Stimulated activated CD8-positive, alpha-beta memory T cell treated with anti-CD3 and anti-CD28 coated beads, Interleukin-2, amount 100 ng/mL, for 48 hours (primary cell): ENCODE data around the gene B3GNT5.

Source experiments
- DNase-seq, 2 donors: peaks; one replicate each; pipeline ENCODE4 v3.0.0-alpha.2; 2020; ENCODE audit warnings: low read depth in 2 of 2

B3GNT5 gene

GRCh38 chr3:183252973-183253527, at the start of gene B3GNT5:
Gene B3GNT5 (plus strand): TSS chr3:183253253. CDS start chr3:183269799, 16,546 bp downstream.
- DNase-seq = peak; percentile 34 to 42

GRCh38 chr3:183203670-183204069, 49.4 kb upstream of the B3GNT5 start:
- no peak for DNase-seq

- DNase-seq = no peak
Measured at GRCh38 chr3:183208260-183208659, 44.8 kb upstream of the B3GNT5 start.

- no peak for DNase-seq
Measured at GRCh38 chr3:183208800-183209199, 44.3 kb upstream of the B3GNT5 start.

GRCh38 chr3:183210341-183210740, 42.7 kb upstream of the B3GNT5 start:
- no peak for DNase-seq

GRCh38 chr3:183210862-183211341, 42.2 kb upstream of the B3GNT5 start:
- DNase-seq = no peak

GRCh38 chr3:183211352-183211751, 41.7 kb upstream of the B3GNT5 start:
- no peak for DNase-seq

- DNase-seq = no peak
Measured at GRCh38 chr3:183212096-183212495, 41.0 kb upstream of the B3GNT5 start.

GRCh38 chr3:183212565-183212964, 40.5 kb upstream of the B3GNT5 start:
- DNase-seq = no peak

- no peak for DNase-seq
Measured at GRCh38 chr3:183213415-183214276, 39.4 kb upstream of the B3GNT5 start.

GRCh38 chr3:183214277-183214612, 38.8 kb upstream of the B3GNT5 start:
- DNase-seq = no peak

- no peak for DNase-seq
Measured at GRCh38 chr3:183215591-183216202, 37.4 kb upstream of the B3GNT5 start.

- DNase-seq = no peak
Measured at GRCh38 chr3:183217548-183218332, 35.3 kb upstream of the B3GNT5 start.

- no peak for DNase-seq
Measured at GRCh38 chr3:183218826-183219225, 34.2 kb upstream of the B3GNT5 start.

GRCh38 chr3:183220828-183221227, 32.2 kb upstream of the B3GNT5 start:
- no peak for DNase-seq

GRCh38 chr3:183222631-183223235, 30.3 kb upstream of the B3GNT5 start:
- DNase-seq = no peak

GRCh38 chr3:183224180-183224970, 28.7 kb upstream of the B3GNT5 start:
- DNase-seq = peak in 1 of 2 donors; percentile 25

GRCh38 chr3:183226333-183226890, 26.6 kb upstream of the B3GNT5 start:
- no peak for DNase-seq

- DNase-seq = no peak
Measured at GRCh38 chr3:183227586-183227985, 25.5 kb upstream of the B3GNT5 start.

- DNase-seq = no peak
Measured at GRCh38 chr3:183229178-183229577, 23.9 kb upstream of the B3GNT5 start.
